Heart left ventricle (tissue), 16 donors: ENCODE data around the gene PCDH17. TPM values are rescaled to one million over a fixed set of nuclear protein-coding genes. Genes with fewer than 3 reads are reported as not detected.

Experiments
- ATAC-seq, 4 donors: fragments of 200-7000 bp; cut with Tn5 transposase; one replicate each; pipeline ENCODE4 v1.9.1; 2020 to 2022; ENCODE audit warnings: moderate library complexity in 4 of 4, mild to moderate bottlenecking in 3 of 4, moderate number of reproducible peaks in 1 of 4
- DNase-seq, 5 donors: peaks; one replicate each; pipeline ENCODE4 v3.0.0-alpha.2; 2020
- H3K27ac ChIP-seq, 12 donors: fragments of 200-600 bp; sonication (generic) in 4 of 12; one replicate each; pipeline versions ENCODE4 v1.5.0 to v1.8.0; 2016 to 2022; ENCODE audit warnings: mild to moderate bottlenecking in 2 of 12
- H3K27me3 ChIP-seq, 9 donors: fragments of 200-600 bp; sonication (generic) in 2 of 9; one replicate each; pipeline versions ENCODE4 v1.5.1 to v1.8.0; 2016 to 2022; ENCODE audit warnings: mild to moderate bottlenecking in 3 of 9
- H3K36me3 ChIP-seq, 9 donors: fragments of 200-600 bp; sonication (generic) in 2 of 9; one replicate each; pipeline versions ENCODE4 v1.5.0 to v1.8.0; 2018 to 2022; ENCODE audit warnings: mild to moderate bottlenecking in 2 of 9
- H3K4me1 ChIP-seq, 12 donors: fragments of 200-600 bp; sonication (generic) in 4 of 12; one replicate each; pipeline versions ENCODE4 v1.5.0 to v1.8.0; 2016 to 2022; ENCODE audit warnings: mild to moderate bottlenecking in 3 of 12
- H3K4me3 ChIP-seq, 12 donors: fragments of 200-600 bp; sonication (generic) in 4 of 12; one replicate each; pipeline versions ENCODE4 v1.5.0 to v1.8.0; 2017 to 2022; ENCODE audit warnings: mild to moderate bottlenecking in 9 of 12, moderate library complexity in 4 of 12
- H3K9me3 ChIP-seq, 12 donors: fragments of 200-600 bp; sonication (generic) in 4 of 12; one replicate each; pipeline versions ENCODE4 v1.5.0 to v1.8.0; 2016 to 2022; ENCODE audit warnings: mild to moderate bottlenecking in 1 of 12
- CTCF ChIP-seq, 12 donors: fragments of 200-600 bp; sonication (generic) in 4 of 12; IDR thresholded peaks; one replicate each; pipeline versions ENCODE4 v1.5.0 to v1.8.0; 2018 to 2022; ENCODE audit warnings: antibody characterized with exemption in 12 of 12, mild to moderate bottlenecking in 5 of 12
- POLR2A ChIP-seq, 2 donors: fragments of 450-650 bp; IDR thresholded peaks; one replicate each; pipeline ENCODE4 v1.6.1; 2017; ENCODE audit warnings: antibody characterized with exemption in 2 of 2, mild to moderate bottlenecking in 2 of 2, moderate library complexity in 2 of 2
- WGBS, 4 donors: extraction: QIAGEN DNeasy Blood & Tissue Kit in 2 of 4; methylation state at CpG; one replicate each; pipeline versions ENCODE4 v1.1.5 to v1.1.7; 2013 to 2018; 5-methylcytosine and 5-hydroxymethylcytosine counted together
- intact Hi-C, 10 donors: fragments of 100-400 bp; cut with DNase I; formaldehyde crosslinking; loops; one replicate each; pipeline versions ENCODE4 v1.11.1 to v1.14.2; 2022
- polyA plus RNA-seq, 2 donors: library from polyadenylated mRNA; stranded (reverse); fragments of 200-250 nt; gene quantifications; one replicate each; pipeline ENCODE4 v1.2.3, GENCODE V29; 2013
- total RNA-seq, 9 donors: library from RNA; depleted of rRNA in 2 of 9; stranded (reverse); fragments of >200 nt in 2 of 9; fragmentation: NEBNext Ultra II Directional in 3 of 9; extraction: Animal tissue kit (Norgen Biotek cat#: 25700) in 3 of 9; gene quantifications; one replicate each; pipeline versions ENCODE4 v1.1.0 to v1.2.4, GENCODE V29; 2016 to 2023
- donor health status: ischemic (EF 13 %, LVEDD 7.1; RV severe dilation, severe dysfunction).
- donor health status: healthy with polysubstance abuse.
- donor health status: DM: no; HTN: yes; CAD: no.
- donor health status: DM: no; HTN: no; CAD: no.
- donor health status: ischemic (EF 25% LVEDD 6.9; RV normal size, moderate dysfunction).
- donor health status: ischemic (EF 25% LVEDD 5.7; RV mildly dilated, moderate dysfunction).
- donor health status: healthy.
- donor health status: DM: yes; HTN: yes; CAD: no.
- donor health status: ischemic (EF 35%, LVEDD 5.7; RV mildly dilated, moderate dysfunction).
- donor health status: nonischemic (EF 11% LVEDD 7.7; RV severe dilation, severe dysfunction).
- donor health status: DM: yes; HTN: yes; CAD: no.
- donor health status: PGD.
- donor health status: ischemic (EF 29% LVEDD 5.4; RV normal size, mild dysfunction).
- donor health status: nonischemic (EF 23%, LVEDD 6.1; RV moderate dilation, normal function).

PCDH17 gene
- total and polyA plus RNA-seq, 11 donors, result 0.61 to 17.5 (median 2.7) TPM

- Histone ChIP-seq H3K9me3 (no peaks in the 10 kb centered on the region), H3K27me3 (no peaks in the 10 kb centered on the region), H3K27ac (no peak overlapping the region), H3K4me1 (no peaks in the 10 kb centered on the region), H3K4me3 (no peak overlapping the region), H3K36me3 (peaks cover 0 to 6% (median 0%) of the 10 kb centered on the region in 9 donors)
- ATAC-seq (no peak), DNase-seq (no peak)
- TF ChIP-seq POLR2A (IDR thresholded peaks at IDR 0.05) (no peak), CTCF (IDR thresholded peaks at IDR 0.05) (no peak)
- WGBS, 4 donors, result 93 to 97% (median 95%) methylated on average over 1 of the region's 1 CpG
- intact Hi-C loops, result no loop called here
These were observed 95.4 kb downstream of the PCDH17 start for GRCh38 chr13:57726981-57727380.

DNA sequence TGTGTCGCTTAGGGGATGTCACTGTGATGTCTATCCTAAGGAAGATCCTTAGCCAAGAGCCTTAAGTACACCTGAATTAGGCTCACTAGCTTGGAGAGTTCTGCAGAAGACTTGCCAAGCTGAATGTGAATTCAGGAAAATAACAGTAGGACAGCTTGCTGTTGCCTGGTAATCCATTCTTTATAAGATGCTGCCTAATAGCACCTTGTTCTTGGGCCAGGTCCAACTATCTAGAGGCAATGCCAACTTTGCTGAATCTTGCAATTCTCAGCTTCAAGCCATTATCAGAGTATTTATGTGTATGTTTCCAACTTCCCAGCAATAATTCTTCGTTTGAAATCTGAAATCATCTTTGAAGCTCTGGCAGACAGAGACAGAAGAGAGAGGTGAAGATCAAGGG is 102.8 kb downstream of the PCDH17 start:
- peaks cover 0 to 14% (median 0%) of the 10 kb centered on the region in 12 donors for H3K4me1 ChIP-seq
- H3K36me3 ChIP-seq, result no peaks in the 10 kb centered on the region
- no peaks in the 10 kb centered on the region for H3K9me3 ChIP-seq
- DNase-seq (no peak), ATAC-seq (no peak)
- TF ChIP-seq POLR2A (IDR thresholded peaks at IDR 0.05) (no peak), CTCF (IDR thresholded peaks at IDR 0.05) (no peak)
- H3K27me3 ChIP-seq, result no peaks in the 10 kb centered on the region
- no peak overlapping the region for H3K27ac ChIP-seq
- H3K4me3 ChIP-seq, result no peak overlapping the region
- intact Hi-C loops, result no loop called here
- WGBS, 4 donors, result 42 to 53% (median 46%) methylated on average over 2 of the region's 2 CpGs

GRCh38 chr13:57739089-57739488 is 107.5 kb downstream of the PCDH17 start:
- DNase-seq, result no peak
- H3K27me3 ChIP-seq, result no peaks in the 10 kb centered on the region
- intact Hi-C loops, result no loop called here
- peaks cover 0 to 25% (median 5%) of the 10 kb centered on the region in 12 donors for H3K4me1 ChIP-seq
- no peaks in the 10 kb centered on the region for H3K36me3 ChIP-seq
- ATAC-seq, result no peak
- WGBS, 4 donors, result 75 to 87% (median 80%) methylated on average over 2 of the region's 2 CpGs
- H3K9me3 ChIP-seq, result no peaks in the 10 kb centered on the region
- no peak overlapping the region for H3K4me3 ChIP-seq
- no peak for TF ChIP-seq POLR2A (IDR thresholded peaks at IDR 0.05)
- TF ChIP-seq CTCF (IDR thresholded peaks at IDR 0.05), result no peak
- H3K27ac ChIP-seq, result peak overlapping the region in 1 of 12 donors; percentile 25

DNA sequence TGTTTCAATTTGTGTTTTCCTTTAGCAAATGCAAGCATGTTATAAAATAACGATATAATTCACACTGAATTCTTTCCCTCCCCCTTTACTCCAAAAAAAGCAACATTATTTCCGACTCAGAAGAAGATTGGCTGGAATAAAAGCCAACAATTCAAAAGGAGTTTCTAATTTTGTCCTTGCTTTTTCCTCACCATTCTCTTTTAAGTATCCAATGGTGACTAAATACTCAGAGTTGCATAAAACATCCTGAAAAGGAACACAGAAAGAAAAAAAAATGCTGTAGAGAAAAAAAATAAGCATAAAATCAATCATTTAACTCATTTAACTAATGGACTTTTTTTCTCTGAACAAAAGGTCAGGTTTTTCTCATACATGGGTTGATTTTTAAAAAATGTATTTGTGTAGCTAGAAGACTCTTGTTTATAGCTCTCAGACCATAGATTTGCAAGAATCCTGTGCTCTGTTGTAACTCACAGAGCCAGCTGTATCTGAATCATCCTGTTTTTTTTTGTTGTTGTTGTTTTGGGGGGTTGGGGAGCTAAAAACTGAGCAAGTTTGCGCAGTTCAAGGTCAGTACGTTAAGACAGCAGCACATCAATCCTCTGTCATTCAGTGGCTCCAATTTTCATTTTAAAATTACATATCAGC is 108.1 kb downstream of the PCDH17 start:
- WGBS, 4 donors, result 32 to 42% (median 36%) methylated on average over 4 of the region's 4 CpGs
- H3K9me3 ChIP-seq, result no peaks in the 10 kb centered on the region
- H3K4me3 ChIP-seq, result no peak overlapping the region
- peaks cover 0 to 21% (median 5%) of the 10 kb centered on the region in 12 donors for H3K4me1 ChIP-seq
- no peak for ATAC-seq
- no peaks in the 10 kb centered on the region for H3K27me3 ChIP-seq
- H3K36me3 ChIP-seq, result no peaks in the 10 kb centered on the region
- H3K27ac ChIP-seq, result peak overlapping the region in 1 of 12 donors; percentile 25
- intact Hi-C loops, result no loop called here
- DNase-seq, result no peak
- TF ChIP-seq POLR2A (IDR thresholded peaks at IDR 0.05) (no peak), CTCF (IDR thresholded peaks at IDR 0.05) (no peak)
